SK-MEL-5 (cell line): ENCODE data around the gene FANCE. TPM values are rescaled to one million over a fixed set of nuclear protein-coding genes. Genes with fewer than 3 reads are reported as not detected.
"Not testable (repeated sequence)": the region's sequence is repeated elsewhere in the genome, so short reads cannot be mapped to it uniquely, and the experiment has no call there.

Experiments
- DNase-seq: peaks from one replicate; pipeline ENCODE4 v3.0.0-alpha.2; 2016; ENCODE audit warnings: low read depth, low spot score
- in situ Hi-C: cut with HindIII; loops from 2 replicates; pipeline ENCODE4 v1.10.0; 2016; ENCODE audit warnings: low sequenced_read_pairs, high pct_unique_total_duplicates, low pct_unique_long_range_greater_than_20kb
- small RNA-seq, 2 experiments: library from RNA; depleted of rRNA; stranded (forward); fragments of <200 nt; gene quantifications; one replicate each; pipeline ENCODE3, GENCODE V24; 2014
- total RNA-seq: library from RNA; depleted of rRNA; stranded (reverse); fragments of >200 nt; shearing (Covaris generic); gene quantifications from 2 replicates; pipeline ENCODE4 v1.2.3, GENCODE V29; 2014; rRNA removed

FANCE gene
- total RNA-seq, 1 experiment from 2014 or later: 9.9 TPM

DNA sequence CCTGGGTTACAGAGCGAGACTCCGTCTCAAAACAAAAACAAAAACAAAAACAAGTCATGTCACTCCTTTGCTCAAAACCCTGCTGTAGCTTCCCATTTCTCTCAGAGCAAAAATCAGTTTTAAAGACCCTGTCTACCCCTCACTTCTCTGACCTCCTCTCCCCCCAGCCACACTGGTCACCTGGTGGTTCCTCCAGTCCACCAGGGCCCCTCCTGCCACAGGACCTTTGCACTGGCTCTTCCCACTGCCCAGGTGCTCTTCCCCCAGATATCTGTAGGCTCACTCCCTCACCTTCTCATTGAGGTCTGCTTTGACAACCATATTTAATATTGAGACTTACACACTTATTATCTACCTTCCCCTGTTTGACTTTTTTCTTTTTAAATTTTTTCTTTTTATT lies 49.6 kb downstream of the FANCE start:
- DNase-seq: no peak
- in situ Hi-C loops: no loop called here

DNA sequence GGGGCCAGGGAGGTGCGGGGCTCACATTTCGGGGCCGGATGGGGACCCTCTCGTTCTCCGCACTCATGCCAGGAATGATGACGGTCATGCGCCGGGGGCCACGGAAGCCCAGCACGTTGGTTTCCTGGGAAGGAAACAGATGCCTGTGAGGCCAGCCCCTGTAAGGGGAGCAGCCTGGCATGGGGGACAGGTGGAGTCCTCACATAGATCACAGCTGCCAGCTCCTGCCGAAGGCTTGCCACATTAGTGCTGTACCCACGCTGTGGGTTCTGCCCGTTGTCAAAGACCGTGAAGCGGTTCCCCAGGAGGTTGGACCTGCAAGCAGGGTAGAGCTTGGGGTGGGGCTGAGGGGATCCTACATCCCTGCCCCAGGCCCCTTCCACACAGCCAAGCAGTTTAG lies 51.4 kb downstream of the FANCE start:
- in situ Hi-C loops: no loop called here
- no peak for DNase-seq

DNA sequence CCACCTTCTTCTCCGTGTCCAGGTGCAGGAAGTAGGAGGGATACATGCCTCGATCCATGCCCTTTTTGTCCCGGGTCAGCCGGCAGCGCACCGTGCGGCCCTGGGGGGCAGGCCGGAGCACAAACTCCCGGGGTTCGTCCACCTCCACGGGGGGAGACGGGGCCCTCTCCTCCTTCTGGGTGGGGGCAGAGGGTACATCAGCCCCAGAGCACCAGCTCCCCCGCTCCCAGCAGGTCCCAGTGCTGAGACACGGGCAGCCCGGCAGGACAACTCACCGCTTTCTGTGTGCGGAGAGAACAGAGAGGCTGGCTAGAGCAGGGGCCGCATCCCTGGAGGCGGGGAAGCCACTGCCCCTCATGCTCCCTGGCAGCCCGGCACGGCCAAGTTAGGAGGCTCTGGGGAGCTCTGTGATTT lies 53.9 kb downstream of the FANCE start:
- in situ Hi-C loops: no loop called here
- DNase-seq: no peak

DNA sequence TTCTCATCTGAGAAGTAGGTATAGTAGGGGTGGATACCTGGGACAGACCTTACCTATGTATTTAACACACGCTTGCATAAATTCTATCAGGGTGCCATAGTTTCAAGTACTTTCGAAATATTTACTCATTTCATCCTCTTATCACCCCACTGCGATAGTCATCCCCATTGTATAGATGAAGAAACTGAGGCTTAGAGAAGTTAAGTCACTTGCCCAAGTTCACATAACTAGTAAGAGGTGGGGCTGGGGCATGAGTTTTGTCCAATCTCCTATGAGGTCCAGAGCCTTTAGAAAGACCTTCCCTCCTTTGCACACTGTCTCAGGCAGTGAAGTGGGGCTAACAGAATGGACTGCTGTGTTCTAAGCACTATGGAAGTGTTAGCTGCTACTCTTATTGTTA lies 54.4 kb downstream of the FANCE start:
- DNase-seq: no peak
- in situ Hi-C loops: no loop called here

DNA sequence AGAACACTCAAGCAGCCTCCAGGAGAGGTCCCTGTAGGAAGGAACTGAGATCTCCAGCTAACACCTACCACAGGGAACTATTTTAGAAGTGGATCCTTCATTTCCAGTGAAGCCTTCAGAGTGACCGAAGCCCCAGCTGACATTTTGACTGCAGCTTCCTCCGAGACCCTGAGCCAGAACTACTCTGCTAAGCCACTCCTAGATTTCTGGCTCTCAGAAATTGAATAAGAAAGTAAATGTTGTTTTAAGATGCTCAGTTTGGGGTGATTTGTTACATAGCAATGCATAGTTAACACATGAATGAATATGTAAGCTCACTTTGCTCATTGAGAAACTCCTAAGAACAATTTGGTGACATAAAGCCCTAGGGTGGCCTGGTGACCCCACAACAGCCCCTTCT lies 55.1 kb downstream of the FANCE start:
- no peak for DNase-seq
- in situ Hi-C loops: no loop called here

DNA sequence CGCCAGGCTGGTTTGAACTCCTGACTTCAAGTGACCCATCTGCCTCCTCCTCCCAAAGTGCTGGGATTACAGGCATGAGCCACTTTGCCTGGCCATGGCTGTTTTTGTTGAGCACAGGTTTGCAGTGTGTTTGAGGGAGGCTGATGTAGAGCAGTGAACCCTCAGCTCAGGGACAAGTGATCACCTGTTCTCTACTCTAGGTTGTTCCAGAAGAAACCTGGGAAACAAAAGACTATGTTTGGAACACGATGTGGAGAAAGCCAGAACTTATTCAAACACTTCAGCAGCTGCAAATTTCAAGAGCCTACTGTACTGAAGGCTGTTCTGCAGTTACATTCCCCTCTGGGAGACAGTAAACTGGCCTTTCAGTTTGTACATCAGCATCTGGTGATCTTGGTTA lies 55.9 kb downstream of the FANCE start:
- in situ Hi-C loops: no loop called here
- DNase-seq: no peak

DNA sequence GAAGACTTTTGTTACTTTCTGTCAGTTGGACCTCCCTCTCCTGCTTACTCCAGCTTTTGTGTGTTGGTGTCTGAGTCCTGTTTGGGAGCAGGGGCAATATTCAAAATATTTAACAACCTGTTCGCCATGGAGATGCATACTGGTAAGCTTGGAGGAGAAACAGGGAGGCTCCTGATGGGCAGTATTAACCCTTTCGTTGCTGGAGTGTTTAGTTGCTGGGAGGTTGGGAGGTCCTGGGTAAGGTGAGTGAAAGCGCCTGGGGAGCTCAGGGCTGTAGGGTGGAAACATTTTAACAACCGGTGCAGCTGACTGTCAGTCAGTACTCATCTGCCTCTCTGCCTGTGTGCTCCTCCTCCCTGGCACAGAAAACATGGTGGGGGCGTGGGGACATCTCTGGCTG lies 56.4 kb downstream of the FANCE start:
- no peak for DNase-seq
- in situ Hi-C loops: no loop called here

DNA sequence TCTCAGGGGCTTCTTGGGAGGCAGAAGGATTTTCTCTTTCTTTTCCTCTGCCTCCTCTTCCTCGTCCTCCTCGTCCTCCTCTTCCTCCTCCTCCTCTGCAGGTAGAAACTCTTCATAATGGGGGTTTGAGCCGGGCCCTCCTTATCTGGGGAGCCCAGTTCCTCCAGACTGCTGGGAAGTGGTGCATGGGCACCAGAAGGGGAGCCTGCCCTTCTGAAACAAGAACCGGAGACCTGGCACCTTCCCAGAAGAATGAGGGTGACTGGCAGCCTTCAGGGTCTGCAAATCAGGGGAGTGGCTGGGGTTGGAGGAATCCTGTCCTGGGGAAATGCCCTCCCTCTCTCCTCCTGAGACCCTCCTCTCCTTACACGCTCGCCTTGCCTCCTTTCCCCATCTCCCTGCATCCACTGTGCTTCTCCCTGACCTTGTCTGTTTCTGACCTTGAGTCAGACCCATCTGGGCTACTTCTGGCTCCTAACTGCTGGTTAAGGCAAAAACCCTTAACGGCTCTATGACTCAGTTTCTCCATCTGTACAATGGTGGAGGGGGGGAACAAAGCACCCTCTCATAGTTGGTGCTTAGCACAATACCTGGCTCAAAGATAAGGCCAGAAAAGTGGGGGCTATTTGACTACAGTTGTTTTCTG lies 58.9 kb downstream of the FANCE start:
- DNase-seq: no peak
- in situ Hi-C loops: no loop called here

DNA sequence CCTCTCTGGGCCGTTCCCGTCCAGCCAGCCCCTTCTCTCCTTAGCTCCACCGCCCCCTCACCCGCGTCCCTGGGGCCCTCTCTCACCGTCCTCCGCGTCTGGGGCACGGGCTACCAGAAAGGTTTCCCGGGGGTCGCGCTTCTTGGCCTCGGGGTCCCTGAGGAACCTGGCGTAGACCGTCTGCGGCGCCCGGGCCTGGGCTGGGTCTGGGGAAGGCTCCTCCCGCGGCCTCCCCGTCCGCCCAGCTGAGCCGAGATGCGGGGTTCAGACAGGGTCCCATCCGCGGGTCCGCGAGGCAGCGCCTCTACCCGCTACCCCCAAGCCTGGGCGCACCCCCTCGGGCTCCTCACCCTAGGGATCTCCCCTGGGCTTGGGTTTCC lies 59.4 kb downstream of the FANCE start:
- in situ Hi-C loops: no loop called here
- no peak for DNase-seq

DNA sequence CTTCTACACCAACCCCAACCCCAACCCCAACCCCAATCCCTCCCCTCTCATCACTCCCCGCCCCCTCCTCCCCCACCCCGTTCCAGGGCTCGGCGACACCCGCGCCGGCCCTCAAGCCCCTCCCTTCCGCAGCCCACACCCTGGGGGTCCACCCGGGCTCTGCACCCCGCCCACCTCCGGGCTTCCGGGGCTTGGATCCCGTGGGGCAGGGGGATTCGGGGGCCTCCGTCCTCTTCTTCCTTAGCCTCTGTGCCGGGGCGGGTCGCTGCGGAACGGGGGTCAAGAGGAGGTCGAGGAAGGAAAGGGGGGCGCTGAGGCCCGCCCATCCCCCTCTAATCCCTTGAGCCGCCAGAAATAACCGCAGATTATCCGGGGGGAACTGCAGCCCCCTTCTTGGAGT lies 59.9 kb downstream of the FANCE start:
- in situ Hi-C loops: no loop called here
- no peak for DNase-seq

DNA sequence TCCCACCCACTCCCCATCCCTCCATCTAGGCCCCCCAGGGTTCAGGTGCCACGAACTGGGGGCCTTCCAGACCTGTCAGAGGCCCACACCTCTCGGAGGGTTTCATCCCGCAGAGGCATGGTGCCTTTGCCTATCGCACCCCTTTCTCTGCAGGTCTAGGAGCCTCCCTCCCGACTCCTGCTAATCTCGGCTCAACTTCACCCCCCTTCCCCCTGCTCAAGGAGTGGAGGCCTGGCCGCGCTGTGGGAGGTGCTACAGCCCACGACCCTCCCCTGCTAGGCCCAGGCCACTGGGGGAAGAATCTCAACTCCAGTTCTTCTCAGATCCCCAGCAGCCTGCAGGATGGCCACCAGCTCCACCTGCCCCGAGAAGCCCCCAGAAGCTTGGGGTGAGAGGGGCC lies 60.6 kb downstream of the FANCE start, which contains the start of gene TULP1:
Gene TULP1 (minus strand): TSS at position 157 of the 400 bp plus-strand sequence. CDS start 38 bp downstream, at position 119.
- in situ Hi-C loops: no loop called here

DNA sequence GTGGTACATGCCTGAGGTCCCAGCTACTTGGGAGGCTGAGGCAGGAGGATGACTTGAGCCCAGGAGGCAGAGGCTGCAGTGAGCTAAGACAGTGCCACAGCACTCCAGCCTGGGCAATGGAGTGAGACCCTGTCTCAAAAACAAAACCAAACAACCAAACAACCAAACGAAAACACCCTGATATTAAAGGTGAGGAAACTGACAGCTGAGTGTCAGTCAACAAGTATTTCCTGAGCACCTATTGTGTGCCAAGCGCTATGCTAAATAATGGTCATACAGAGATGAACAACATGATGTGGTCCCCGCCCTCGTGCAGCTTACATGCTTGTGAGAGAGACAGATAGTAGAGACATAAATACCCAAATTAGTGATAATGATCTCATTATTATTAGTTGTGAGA lies 62.4 kb downstream of the FANCE start:
- in situ Hi-C loops: no loop called here
- DNase-seq: no peak

More for the DNA sequence above, 60.6 kb downstream of the FANCE start, which contains the start of gene TULP1:
- no peak for DNase-seq

DNA sequence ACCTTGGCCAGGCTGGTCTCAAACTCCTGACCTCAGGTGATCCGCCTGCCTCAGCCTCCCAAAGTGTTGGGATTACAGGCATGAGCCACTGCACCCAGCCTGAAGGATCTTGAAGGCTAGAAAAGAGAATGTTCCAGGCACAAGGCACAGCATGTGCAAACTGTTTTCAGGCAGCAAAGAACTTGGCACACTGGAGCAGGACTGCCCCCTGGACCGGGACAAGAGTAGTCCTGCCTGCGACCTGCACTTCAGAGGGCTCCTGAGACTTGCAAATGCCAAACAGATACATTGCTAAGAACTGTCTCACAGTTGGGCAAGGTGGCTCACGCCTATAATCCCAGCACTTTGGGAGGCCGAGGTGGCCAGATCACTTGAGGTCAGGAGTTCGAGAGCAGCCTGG lies 63.8 kb downstream of the FANCE start:
- DNase-seq, in situ Hi-C loops: not testable (repeated sequence)

Small RNA genes lying within 50 kb of the gene (small RNA-seq; reads per million reads assigned to genes)
- gene MIR7111: 0 to 0.14 reads per million in 2 experiments

Other genes starting within 250 kb of the FANCE start
- gene SCUBE3, start 238.4 kb upstream of the FANCE start, total RNA-seq: 0.50 and 0.80 TPM in 2 replicates
- gene ZNF76, start 192.6 kb upstream of the FANCE start, total RNA-seq: 10.0 and 12.9 TPM in 2 replicates
- gene DEF6, start 154.5 kb upstream of the FANCE start, total RNA-seq: 0.45 and 0.71 TPM in 2 replicates
- 2.9 and 3.6 TPM in 2 replicates for gene PPARD, start 109.8 kb upstream of the FANCE start, total RNA-seq
- gene RPL10A, start 16.1 kb downstream of the FANCE start, total RNA-seq: 1,839 and 1,991 TPM in 2 replicates
- 1.8 and 2.7 TPM in 2 replicates for gene TEAD3, start 44.7 kb downstream of the FANCE start, total RNA-seq
- gene TULP1, start 60.6 kb downstream of the FANCE start, total RNA-seq: not detected in 2 replicates
- gene FKBP5, start 236.6 kb downstream of the FANCE start, total RNA-seq: 4.3 and 4.6 TPM in 2 replicates